ENCODE results near the gene TBC1D14.

DNA sequence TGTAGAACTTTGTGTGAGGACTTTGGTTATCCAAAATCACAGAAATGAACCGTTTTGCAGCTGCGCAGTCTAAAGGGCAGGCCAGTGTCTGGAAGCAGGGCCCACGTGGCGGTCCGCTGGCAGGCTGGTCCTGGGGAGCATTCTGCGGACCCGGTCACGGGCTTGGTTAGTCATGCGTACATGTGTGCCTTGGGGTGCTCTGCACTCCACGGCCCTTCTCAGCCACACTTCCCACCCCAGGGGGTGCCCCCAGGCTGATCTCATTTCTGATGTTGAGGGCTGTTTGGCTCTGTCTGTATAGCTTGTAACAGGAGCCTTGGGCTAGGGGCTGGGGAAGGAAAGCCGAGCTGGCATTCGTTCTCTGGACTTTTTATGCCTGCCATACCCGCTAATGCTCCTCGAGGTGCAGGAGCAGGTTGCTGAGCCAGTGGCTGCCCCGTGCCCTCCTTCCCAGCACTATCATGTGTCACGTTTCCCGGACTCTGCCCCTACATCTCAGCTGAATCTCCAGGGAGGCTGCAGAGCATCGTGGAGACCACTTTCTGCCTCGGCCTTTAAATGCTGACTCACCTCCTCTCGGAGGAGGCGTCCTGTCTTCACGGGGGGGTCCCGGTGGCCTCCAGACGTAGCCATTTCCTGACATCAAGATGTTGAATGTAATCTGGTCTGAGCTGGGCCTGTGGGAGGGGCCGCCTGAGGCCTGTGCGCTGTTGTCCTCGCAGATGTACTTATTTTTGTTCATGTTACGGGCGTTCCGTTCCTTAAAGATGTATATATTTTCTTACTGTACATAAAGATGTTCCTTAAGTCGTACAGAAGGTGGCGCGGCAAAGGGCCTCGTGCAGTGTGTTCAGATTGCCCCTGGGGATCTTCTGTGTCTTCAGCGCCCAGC lies 122.2 kb downstream of the TBC1D14 start:
- TF ChIP-seq POLR2A (IDR thresholded peaks at IDR 0.05): no peak
- TF ChIP-seq, protein P1, sequence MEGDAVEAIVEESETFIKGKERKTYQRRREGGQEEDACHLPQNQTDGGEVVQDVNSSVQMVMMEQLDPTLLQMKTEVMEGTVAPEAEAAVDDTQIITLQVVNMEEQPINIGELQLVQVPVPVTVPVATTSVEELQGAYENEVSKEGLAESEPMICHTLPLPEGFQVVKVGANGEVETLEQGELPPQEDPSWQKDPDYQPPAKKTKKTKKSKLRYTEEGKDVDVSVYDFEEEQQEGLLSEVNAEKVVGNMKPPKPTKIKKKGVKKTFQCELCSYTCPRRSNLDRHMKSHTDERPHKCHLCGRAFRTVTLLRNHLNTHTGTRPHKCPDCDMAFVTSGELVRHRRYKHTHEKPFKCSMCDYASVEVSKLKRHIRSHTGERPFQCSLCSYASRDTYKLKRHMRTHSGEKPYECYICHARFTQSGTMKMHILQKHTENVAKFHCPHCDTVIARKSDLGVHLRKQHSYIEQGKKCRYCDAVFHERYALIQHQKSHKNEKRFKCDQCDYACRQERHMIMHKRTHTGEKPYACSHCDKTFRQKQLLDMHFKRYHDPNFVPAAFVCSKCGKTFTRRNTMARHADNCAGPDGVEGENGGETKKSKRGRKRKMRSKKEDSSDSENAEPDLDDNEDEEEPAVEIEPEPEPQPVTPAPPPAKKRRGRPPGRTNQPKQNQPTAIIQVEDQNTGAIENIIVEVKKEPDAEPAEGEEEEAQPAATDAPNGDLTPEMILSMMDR (IDR thresholded peaks at IDR 0.05): no peak
